D721Med (cell line): ENCODE measurements around the gene ESRRB.
"Not testable (repeated sequence)": the region's sequence is repeated elsewhere in the genome, so short reads cannot be mapped to it uniquely, and the experiment has no call there.

Experiments used
- DNase-seq: peaks from one replicate; pipeline ENCODE4 v3.0.0; 2011; ENCODE audit warnings: low spot score; ENCODE audit not compliant: insufficient read length
- FAIRE-seq: peaks from 2 replicates; lab custom pipeline; 2011; peaks lifted over from hg19 to GRCh38; lab: Jason Lieb, UNC
- CTCF ChIP-seq: IDR thresholded peaks from 2 replicates; pipeline ENCODE4 v1.5.1; 2012; ENCODE audit warnings: mild to moderate bottlenecking, control low read depth; ENCODE audit not compliant: insufficient read depth; ENCODE audit errors: missing control alignments

The ESRRB gene

GRCh38 chr14:76531821-76532318, 155.9 kb downstream of the ESRRB start:
- FAIRE-seq (no peak), DNase-seq (no peak)
- TF ChIP-seq CTCF, result no peak

GRCh38 chr14:76536636-76537035, 160.7 kb downstream of the ESRRB start:
- not testable (repeated sequence) for DNase-seq, FAIRE-seq

- FAIRE-seq, result no peak
- TF ChIP-seq CTCF, result no peak
Measured at GRCh38 chr14:76537906-76538647, 162.1 kb downstream of the ESRRB start.

GRCh38 chr14:76538648-76539008, 162.7 kb downstream of the ESRRB start:
- DNase-seq (no peak), FAIRE-seq (no peak)
- no peak for TF ChIP-seq CTCF

More at GRCh38 chr14:76537906-76538647, 162.1 kb downstream of the ESRRB start:
- DNase-seq, result peak; percentile 39

- DNase-seq, result no peak
- TF ChIP-seq CTCF, result no peak
- no peak for FAIRE-seq
Measured at GRCh38 chr14:76539130-76539529, 163.2 kb downstream of the ESRRB start.

GRCh38 chr14:76541594-76542219, 165.8 kb downstream of the ESRRB start:
- no peak for FAIRE-seq
- DNase-seq, result no peak
- no peak for TF ChIP-seq CTCF

GRCh38 chr14:76546426-76547221, 170.7 kb downstream of the ESRRB start:
- peak; percentile 55 for TF ChIP-seq CTCF
- FAIRE-seq, result no peak
- DNase-seq, result peak; percentile 36
